22Rv1 (cell line): ENCODE data around the gene LMNA.
"Not testable (repeated sequence)": the region's sequence is repeated elsewhere in the genome, so short reads cannot be mapped to it uniquely, and the experiment has no call there.

ENCODE experiments used
- H3K27ac ChIP-seq: fragments of 450-650 bp; 2 replicates; pipeline ENCODE4 v1.5.1; 2017
- CTCF ChIP-seq: fragments of 450-650 bp; IDR thresholded peaks from 2 replicates; pipeline ENCODE4 v1.5.1; 2017; ENCODE audit warnings: mild to moderate bottlenecking
- ZFX ChIP-seq: fragments of 450-650 bp; IDR thresholded peaks from 2 replicates; pipeline ENCODE4 v1.6.1; 2017; ENCODE audit warnings: antibody characterized with exemption, borderline replicate concordance

Gene LMNA

DNA sequence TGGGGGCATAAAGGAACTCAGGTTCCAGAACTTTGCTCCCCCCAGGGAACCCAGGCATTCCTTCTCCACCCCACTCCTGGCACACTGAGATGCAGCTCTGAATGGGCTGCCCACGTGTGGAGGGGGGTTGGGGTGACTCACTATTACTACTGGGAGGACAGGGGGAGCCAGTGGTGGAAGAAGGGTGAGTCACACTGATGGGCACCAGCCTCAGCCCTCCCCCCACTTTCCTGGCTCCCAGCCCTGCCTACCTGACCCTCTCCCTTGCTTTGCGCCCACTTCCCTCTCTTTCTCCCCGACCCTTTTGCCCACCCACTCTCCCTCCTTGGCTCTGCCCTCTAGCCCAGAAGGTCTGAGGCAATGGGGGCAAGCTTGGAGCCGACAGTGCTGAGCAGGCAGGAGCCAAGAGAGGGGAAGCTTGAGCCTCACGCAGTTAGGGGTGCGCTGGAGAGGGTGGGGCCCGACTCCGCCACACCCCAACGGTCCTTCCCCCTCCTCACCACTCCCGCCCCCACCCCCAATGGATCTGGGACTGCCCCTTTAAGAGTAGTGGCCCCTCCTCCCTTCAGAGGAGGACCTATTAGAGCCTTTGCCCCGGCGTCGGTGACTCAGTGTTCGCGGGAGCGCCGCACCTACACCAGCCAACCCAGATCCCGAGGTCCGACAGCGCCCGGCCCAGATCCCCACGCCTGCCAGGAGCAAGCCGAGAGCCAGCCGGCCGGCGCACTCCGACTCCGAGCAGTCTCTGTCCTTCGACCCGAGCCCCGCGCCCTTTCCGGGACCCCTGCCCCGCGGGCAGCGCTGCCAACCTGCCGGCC lies at the start of gene LMNA:
Gene LMNA (plus strand): TSS at position 611 of the 818 bp plus-strand sequence. CDS start 208 bp downstream, outside the sequence.
- TF ChIP-seq ZFX: no peak
- no peak for TF ChIP-seq CTCF
- H3K27ac ChIP-seq: peak within 1 kb of the TSS; percentile 89

- TF ChIP-seq CTCF (no peak), ZFX (no peak)
- no peak overlapping the region for H3K27ac ChIP-seq
Observed at GRCh38 chr1:156065212-156065611, 49.3 kb upstream of the LMNA start.

DNA sequence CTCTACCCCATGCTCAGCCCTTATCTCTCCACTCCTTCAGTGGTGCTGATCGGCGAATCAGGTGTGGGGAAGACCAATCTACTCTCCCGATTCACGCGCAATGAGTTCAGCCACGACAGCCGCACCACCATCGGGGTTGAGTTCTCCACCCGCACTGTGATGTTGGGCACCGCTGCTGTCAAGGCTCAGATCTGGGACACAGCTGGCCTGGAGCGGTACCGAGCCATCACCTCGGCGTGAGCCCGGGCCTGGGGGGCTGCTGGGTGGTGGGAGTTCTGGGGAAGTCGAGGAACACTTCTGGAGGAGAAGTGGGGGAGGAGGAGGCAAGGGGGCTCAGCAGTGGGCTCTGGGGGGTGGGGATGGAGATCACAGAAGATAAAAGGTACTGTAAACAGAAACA lies 48.6 kb upstream of the LMNA start:
- no peak for TF ChIP-seq ZFX
- TF ChIP-seq CTCF: no peak
- H3K27ac ChIP-seq: no peak overlapping the region

DNA sequence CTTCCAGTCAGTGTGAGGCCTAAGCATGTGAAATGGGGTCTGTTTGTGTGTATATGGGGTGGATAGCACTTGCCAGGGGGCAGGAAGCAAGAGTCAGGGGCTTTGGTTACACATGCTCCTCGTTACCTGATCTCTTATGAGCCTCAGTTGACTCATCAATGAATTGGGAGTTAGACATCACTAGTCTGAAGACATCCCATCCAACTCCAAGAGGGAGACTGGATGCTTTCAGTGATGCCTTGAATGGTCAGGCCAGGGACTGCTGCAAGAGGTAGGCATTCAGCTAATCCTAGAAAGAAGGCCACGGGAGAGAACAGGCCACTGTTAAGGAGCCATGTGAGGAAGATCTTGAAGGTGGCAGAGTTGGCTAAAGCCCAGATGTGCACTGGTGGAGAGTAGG lies 47.2 kb upstream of the LMNA start:
- no peak for TF ChIP-seq CTCF
- no peak for TF ChIP-seq ZFX
- no peak overlapping the region for H3K27ac ChIP-seq

DNA sequence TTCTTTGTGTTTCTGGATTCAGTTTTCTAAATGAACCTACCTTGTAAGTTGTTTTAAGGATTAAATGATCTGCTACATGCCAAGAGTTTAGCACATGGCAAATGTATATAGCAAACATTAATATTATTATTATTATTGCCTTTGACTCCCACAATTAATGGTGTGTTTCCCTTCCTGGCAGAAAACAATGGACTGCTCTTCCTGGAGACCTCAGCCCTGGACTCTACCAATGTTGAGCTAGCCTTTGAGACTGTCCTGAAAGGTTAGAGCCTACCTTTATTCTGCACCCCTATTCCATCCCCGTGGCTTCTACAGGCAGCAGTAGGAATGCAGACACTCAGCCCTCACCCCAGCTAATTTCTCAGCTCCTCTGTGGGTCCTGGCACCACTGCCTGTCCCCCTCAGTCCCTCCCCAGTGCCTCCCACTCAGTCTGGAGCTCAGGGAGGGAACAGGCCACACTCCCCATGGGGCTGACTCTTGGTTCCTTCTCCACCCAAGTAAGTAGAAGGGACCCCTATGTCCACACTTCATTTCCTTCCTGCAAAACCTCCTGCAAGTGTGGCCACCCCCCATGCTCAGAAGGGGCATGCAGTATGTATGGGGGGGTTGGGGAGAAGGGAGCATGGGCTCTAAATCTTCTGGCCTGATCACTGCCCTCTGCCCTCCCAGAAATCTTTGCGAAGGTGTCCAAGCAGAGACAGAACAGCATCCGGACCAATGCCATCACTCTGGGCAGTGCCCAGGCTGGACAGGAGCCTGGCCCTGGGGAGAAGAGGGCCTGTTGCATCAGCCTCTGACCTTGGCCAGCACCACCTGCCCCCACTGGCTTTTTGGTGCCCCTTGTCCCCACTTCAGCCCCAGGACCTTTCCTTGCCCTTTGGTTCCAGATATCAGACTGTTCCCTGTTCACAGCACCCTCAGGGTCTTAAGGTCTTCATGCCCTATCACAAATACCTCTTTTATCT lies 44.7 kb upstream of the LMNA start:
- no peak for TF ChIP-seq ZFX
- TF ChIP-seq CTCF: no peak
- no peak overlapping the region for H3K27ac ChIP-seq

DNA sequence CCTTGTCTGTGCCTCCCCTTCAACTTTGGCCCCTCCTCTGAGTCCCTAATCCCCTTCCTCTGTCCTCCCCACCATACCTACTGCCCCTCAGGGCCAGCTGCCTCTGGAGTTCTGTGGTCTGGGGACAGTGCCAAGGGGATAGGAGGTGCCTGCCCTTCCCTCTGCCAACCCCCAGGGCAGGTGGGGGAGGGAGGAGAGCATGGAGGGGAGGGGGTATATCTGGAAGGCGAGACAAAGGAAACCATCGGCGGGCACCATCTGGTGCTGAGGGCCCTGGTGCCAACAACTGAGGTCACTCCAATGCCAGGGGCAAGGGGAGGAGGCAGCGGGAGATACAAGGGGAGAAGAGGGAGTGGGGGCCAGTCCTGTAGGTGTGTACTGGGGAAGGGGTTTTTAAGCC lies 44.0 kb upstream of the LMNA start:
- TF ChIP-seq ZFX (no peak), CTCF (no peak)
- H3K27ac ChIP-seq: no peak overlapping the region

DNA sequence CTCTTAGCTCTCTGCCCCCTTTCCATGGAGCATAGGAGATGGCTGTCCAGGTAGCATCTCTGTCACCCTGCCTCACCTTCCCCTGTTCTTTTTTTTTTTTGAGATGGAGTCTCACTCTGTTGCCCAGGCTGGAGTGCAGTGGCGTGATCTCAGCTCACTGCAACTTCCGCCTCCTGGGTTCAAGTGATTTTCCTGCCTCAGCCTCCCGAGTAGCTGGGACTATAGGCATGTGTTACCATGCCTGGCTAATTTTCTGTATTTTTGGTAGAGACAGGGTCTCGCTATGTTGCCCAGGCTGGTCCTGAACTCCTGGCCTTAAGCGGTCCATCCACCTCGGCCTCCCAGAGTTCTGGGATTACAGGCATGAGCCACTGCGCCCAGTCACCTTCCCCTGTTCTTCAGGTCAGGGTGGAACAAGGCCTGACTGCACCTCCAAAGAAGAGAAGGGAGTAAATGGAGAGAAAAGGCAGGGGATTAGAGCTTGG lies 43.1 kb upstream of the LMNA start:
- not testable (repeated sequence) for H3K27ac ChIP-seq
